Peyer's patch (tissue), 4 donors: ENCODE measurements around the gene MESP1.

ENCODE experiments used
- POLR2A ChIP-seq, 2 donors: fragments of 450-650 bp; IDR thresholded peaks; one replicate each; pipeline ENCODE4 v1.5.1; 2017; ENCODE audit warnings: antibody characterized with exemption in 2 of 2, mild to moderate bottlenecking in 2 of 2, moderate library complexity in 2 of 2
- TF ChIP-seq, protein P1 (sequence below), 6 experiments: fragments of 450-650 bp in 4 of 6; fragments of 200-600 bp in 2 of 6; sonication (generic) in 1 of 6; IDR thresholded peaks; one replicate each; pipeline ENCODE4 v1.5.1; 2017 to 2019; ENCODE audit warnings: antibody characterized with exemption in 6 of 6, mild to moderate bottlenecking in 3 of 6, moderate library complexity in 1 of 6

DNA sequence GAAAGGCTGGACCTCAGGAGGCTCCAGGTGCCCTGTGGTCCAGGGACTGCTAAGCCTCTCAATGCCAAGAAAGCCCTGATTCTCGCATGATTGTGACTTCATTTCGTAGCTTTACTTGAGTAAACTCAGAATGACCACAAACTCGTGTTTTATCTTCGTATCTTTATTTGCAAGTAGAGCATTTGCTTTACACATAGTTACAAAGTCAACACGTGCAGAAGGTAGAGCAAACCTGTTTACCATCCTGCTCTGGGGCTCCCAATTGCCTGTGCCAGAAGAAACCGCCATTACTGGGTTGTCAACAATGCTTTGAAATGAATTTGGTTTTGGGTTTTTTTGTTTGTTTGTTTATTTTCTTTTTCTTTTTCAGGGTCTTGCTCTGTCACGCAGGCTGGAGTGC lies 5.8 kb upstream of the MESP1 start:
- TF ChIP-seq, protein P1, sequence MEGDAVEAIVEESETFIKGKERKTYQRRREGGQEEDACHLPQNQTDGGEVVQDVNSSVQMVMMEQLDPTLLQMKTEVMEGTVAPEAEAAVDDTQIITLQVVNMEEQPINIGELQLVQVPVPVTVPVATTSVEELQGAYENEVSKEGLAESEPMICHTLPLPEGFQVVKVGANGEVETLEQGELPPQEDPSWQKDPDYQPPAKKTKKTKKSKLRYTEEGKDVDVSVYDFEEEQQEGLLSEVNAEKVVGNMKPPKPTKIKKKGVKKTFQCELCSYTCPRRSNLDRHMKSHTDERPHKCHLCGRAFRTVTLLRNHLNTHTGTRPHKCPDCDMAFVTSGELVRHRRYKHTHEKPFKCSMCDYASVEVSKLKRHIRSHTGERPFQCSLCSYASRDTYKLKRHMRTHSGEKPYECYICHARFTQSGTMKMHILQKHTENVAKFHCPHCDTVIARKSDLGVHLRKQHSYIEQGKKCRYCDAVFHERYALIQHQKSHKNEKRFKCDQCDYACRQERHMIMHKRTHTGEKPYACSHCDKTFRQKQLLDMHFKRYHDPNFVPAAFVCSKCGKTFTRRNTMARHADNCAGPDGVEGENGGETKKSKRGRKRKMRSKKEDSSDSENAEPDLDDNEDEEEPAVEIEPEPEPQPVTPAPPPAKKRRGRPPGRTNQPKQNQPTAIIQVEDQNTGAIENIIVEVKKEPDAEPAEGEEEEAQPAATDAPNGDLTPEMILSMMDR (IDR thresholded peaks at IDR 0.05): no peak
- TF ChIP-seq POLR2A (IDR thresholded peaks at IDR 0.05): no peak
